ENCODE data around the gene TSSK6.

- TF ChIP-seq, protein P1, sequence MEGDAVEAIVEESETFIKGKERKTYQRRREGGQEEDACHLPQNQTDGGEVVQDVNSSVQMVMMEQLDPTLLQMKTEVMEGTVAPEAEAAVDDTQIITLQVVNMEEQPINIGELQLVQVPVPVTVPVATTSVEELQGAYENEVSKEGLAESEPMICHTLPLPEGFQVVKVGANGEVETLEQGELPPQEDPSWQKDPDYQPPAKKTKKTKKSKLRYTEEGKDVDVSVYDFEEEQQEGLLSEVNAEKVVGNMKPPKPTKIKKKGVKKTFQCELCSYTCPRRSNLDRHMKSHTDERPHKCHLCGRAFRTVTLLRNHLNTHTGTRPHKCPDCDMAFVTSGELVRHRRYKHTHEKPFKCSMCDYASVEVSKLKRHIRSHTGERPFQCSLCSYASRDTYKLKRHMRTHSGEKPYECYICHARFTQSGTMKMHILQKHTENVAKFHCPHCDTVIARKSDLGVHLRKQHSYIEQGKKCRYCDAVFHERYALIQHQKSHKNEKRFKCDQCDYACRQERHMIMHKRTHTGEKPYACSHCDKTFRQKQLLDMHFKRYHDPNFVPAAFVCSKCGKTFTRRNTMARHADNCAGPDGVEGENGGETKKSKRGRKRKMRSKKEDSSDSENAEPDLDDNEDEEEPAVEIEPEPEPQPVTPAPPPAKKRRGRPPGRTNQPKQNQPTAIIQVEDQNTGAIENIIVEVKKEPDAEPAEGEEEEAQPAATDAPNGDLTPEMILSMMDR (IDR thresholded peaks at IDR 0.05) = no peak
- TF ChIP-seq EP300 (IDR thresholded peaks at IDR 0.05) = no peak
- no peak for TF ChIP-seq POLR2A (IDR thresholded peaks at IDR 0.05)
These were observed 26.3 kb downstream of the TSSK6 start for GRCh38 chr19:19488875-19489690.
